Adrenal gland (tissue), 5 donors: ENCODE measurements around the gene CRK.

Source experiments
- CTCF ChIP-seq, 6 experiments: fragments of 450-650 bp in 4 of 6; fragments of 200-600 bp in 2 of 6; sonication (generic) in 1 of 6; IDR thresholded peaks; 1 replicate in 5 of 6; 2 replicates in 1 of 6; pipeline versions ENCODE4 v1.5.1 to v1.8.0; 2016 to 2021; ENCODE audit warnings: antibody characterized with exemption in 6 of 6, mild to moderate bottlenecking in 2 of 6, moderate library complexity in 1 of 6
- POLR2A ChIP-seq, 2 donors: fragments of 450-650 bp; IDR thresholded peaks; one replicate each; pipeline ENCODE4 v1.6.1; 2017; ENCODE audit warnings: antibody characterized with exemption in 2 of 2, mild to moderate bottlenecking in 2 of 2, moderate library complexity in 1 of 2
- donor health status: DM: no; HTN: no; CAD: no.

GRCh38 chr17:1384905-1385435 lies 71.1 kb downstream of the CRK start:
- no peak for TF ChIP-seq CTCF (IDR thresholded peaks at IDR 0.05)
- TF ChIP-seq POLR2A (IDR thresholded peaks at IDR 0.05) = no peak
